ENCODE results near the gene NUDT8. TPM values are rescaled to one million over a fixed set of nuclear protein-coding genes. Genes with fewer than 3 reads are reported as not detected.

The NUDT8 gene
- total and polyA plus RNA-seq, 9 of the 15 experiments (the other 6 are each of a cell fraction or from before 2014, with no cell fraction given), result 0.23 to 27.8 (median 5.0) TPM

- TF ChIP-seq ZNF318 (IDR thresholded peaks at IDR 0.05; ENCODE audit: borderline replicate concordance in 1 of 2, low read depth in 1 of 2) (no peak), EP300 (IDR thresholded peaks at IDR 0.05; ENCODE audit: low read length) (no peak; the same call in 1 of the 2 replicates), GATAD2A (IDR thresholded peaks at IDR 0.05) (peak; percentile 51; the same call in 1 of the 2 replicates), CAMTA2 (CRISPR knock-in tag; conservative IDR thresholded peaks at IDR 0.05) (no peak), SMARCA4 (IDR thresholded peaks at IDR 0.05) (no peak), NFXL1 (CRISPR knock-in tag; IDR thresholded peaks at IDR 0.05) (no peak), TAF1 (IDR thresholded peaks at IDR 0.05; ENCODE audit: control insufficient read depth, extremely low read depth, insufficient read depth, low read length, severe bottlenecking) (peak; percentile 20), ZNF766 (CRISPR knock-in tag; conservative IDR thresholded peaks at IDR 0.05) (no peak), CEBPG (CRISPR knock-in tag; IDR thresholded peaks at IDR 0.05) (no peak), CEBPG (tag; conservative IDR thresholded peaks at IDR 0.05 in 1 of 2, IDR thresholded peaks at IDR 0.05 in 1 of 2) (no peak), HNRNPH1 (optimal IDR thresholded peaks at IDR 0.05; ENCODE audit: low read depth, low read length) (no peak), ZNF41 (CRISPR knock-in tag; conservative IDR thresholded peaks at IDR 0.05) (no peak), ARNT (IDR thresholded peaks at IDR 0.05) (no peak), ZNF184 (CRISPR knock-in tag; IDR thresholded peaks at IDR 0.05) (no peak), ZNF644 (tag; IDR thresholded peaks at IDR 0.05; ENCODE audit: low read depth) (no peak), ILF3 (IDR thresholded peaks at IDR 0.05; ENCODE audit: borderline replicate concordance) (no peak), ZNF444 (CRISPR knock-in tag; IDR thresholded peaks at IDR 0.05) (no peak), MCM3 (IDR thresholded peaks at IDR 0.05) (no peak), MED1 (CRISPR knock-in tag; IDR thresholded peaks at IDR 0.05; ENCODE audit: borderline replicate concordance) (no peak), EZH2 (IDR thresholded peaks at IDR 0.05; ENCODE audit: borderline replicate concordance, low read depth, low read length) (no peak), ZNF583 (CRISPR knock-in tag; IDR thresholded peaks at IDR 0.05) (no peak), NEUROD1 (IDR thresholded peaks at IDR 0.05; ENCODE audit: borderline replicate concordance, low read depth, low read length, partially characterized antibody) (no peak), PTBP1 (IDR thresholded peaks at IDR 0.05; ENCODE audit: low read depth, low read length) (no peak), LEF1 (IDR thresholded peaks at IDR 0.05) (no peak)
Observed at GRCh38 chr11:67630228-67630942, 648 bp upstream of the NUDT8 start (continued).

Measured in K562 (cell line).